Uterus (tissue), 4 donors: ENCODE measurements around the gene RGS7. TPM values are rescaled to one million over a fixed set of nuclear protein-coding genes. Genes with fewer than 3 reads are reported as not detected.
"Not testable (repeated sequence)": the region's sequence is repeated elsewhere in the genome, so short reads cannot be mapped to it uniquely, and the experiment has no call there.

Experiments
- DNase-seq, 2 donors: peaks; one replicate each; pipeline ENCODE4 v3.0.0-alpha.2; 2019 to 2020
- H3K27ac ChIP-seq, 2 donors: fragments of 200-600 bp; sonication (generic); 1 replicate in 1 of 2; 2 replicates in 1 of 2; pipeline ENCODE4 v1.5.1; 2016 to 2018
- H3K27me3 ChIP-seq, 2 donors: fragments of 200-600 bp; sonication (generic); one replicate each; pipeline ENCODE4 v1.5.1; 2018 to 2019; ENCODE audit warnings: control low read depth in 1 of 2
- H3K36me3 ChIP-seq, 2 donors: fragments of 200-600 bp; sonication (generic); one replicate each; pipeline ENCODE4 v1.5.1; 2019; ENCODE audit warnings: control low read depth in 1 of 2
- H3K4me1 ChIP-seq, 2 donors: fragments of 200-600 bp; sonication (generic); one replicate each; pipeline ENCODE4 v1.5.1; 2018 to 2019; ENCODE audit warnings: control low read depth in 1 of 2
- H3K4me3 ChIP-seq, 2 donors: fragments of 200-600 bp; sonication (generic); 1 replicate in 1 of 2; 2 replicates in 1 of 2; pipeline ENCODE4 v1.5.1; 2018 to 2019; ENCODE audit warnings: mild to moderate bottlenecking in 1 of 2
- H3K9me3 ChIP-seq, 2 donors: fragments of 200-600 bp; sonication (generic); one replicate each; pipeline ENCODE4 v1.5.1; 2019; ENCODE audit warnings: control low read depth in 1 of 2
- CTCF ChIP-seq, 4 experiments: fragments of 200-600 bp in 2 of 4; fragments of 450-650 bp in 2 of 4; sonication (generic) in 2 of 4; IDR thresholded peaks; one replicate each; pipeline ENCODE4 v1.5.1; 2016 to 2019; ENCODE audit warnings: antibody characterized with exemption in 4 of 4, mild to moderate bottlenecking in 2 of 4, moderate library complexity in 1 of 4
- POLR2A ChIP-seq, 2 donors: fragments of 450-650 bp; IDR thresholded peaks; one replicate each; pipeline ENCODE4 v1.6.1; 2016; ENCODE audit warnings: antibody characterized with exemption in 2 of 2, mild to moderate bottlenecking in 1 of 2, moderate library complexity in 1 of 2
- intact Hi-C: fragments of 100-400 bp; cut with DNase I; formaldehyde crosslinking; loops from one replicate; pipeline ENCODE4 v1.15.1; 2023; ENCODE audit warnings: low total_unique reads
- total RNA-seq, 4 donors: library from RNA; depleted of rRNA in 3 of 4; stranded (reverse); fragments of >200 nt in 3 of 4; gene quantifications; one replicate each; pipeline versions ENCODE4 v1.1.0 to v1.2.4, GENCODE V29; 2014 to 2023
- donor health status: DM: yes; HTN: yes; CAD: no.

RGS7 gene
- total RNA-seq, 4 donors from 2014 or later, result 0.62 TPM; not detected in 3

GRCh38 chr1:241156231-241156965 lies 200.6 kb downstream of the RGS7 start:
- no peak for TF ChIP-seq CTCF (IDR thresholded peaks at IDR 0.05)
- TF ChIP-seq POLR2A (IDR thresholded peaks at IDR 0.05), result no peak
- no peaks in the 10 kb centered on the region for H3K9me3 ChIP-seq
- DNase-seq, result no peak
- intact Hi-C loops, result no loop called here
- H3K4me1 ChIP-seq, result no peaks in the 10 kb centered on the region
- H3K27me3 ChIP-seq, result no peaks in the 10 kb centered on the region
- H3K36me3 ChIP-seq, result no peaks in the 10 kb centered on the region
- H3K27ac ChIP-seq, result no peak overlapping the region
- H3K4me3 ChIP-seq, result no peak overlapping the region

GRCh38 chr1:241145881-241146280 lies 211.1 kb downstream of the RGS7 start:
- intact Hi-C loops, result no loop called here
- Histone ChIP-seq H3K9me3 (no peaks in the 10 kb centered on the region), H3K27ac (no peak overlapping the region), H3K36me3 (no peaks in the 10 kb centered on the region), H3K4me1 (no peaks in the 10 kb centered on the region), H3K4me3 (no peak overlapping the region), H3K27me3 (no peaks in the 10 kb centered on the region)
- no peak for DNase-seq
- no peak for TF ChIP-seq CTCF (IDR thresholded peaks at IDR 0.05)

- DNase-seq, result no peak
- Histone ChIP-seq H3K4me3 (no peak overlapping the region), H3K4me1 (no peaks in the 10 kb centered on the region)
Measured at GRCh38 chr1:241143765-241144442, 213.1 kb downstream of the RGS7 start.

GRCh38 chr1:241142493-241142892 lies 214.5 kb downstream of the RGS7 start:
- TF ChIP-seq CTCF (IDR thresholded peaks at IDR 0.05) (no peak), POLR2A (IDR thresholded peaks at IDR 0.05) (no peak)
- Histone ChIP-seq H3K4me1 (no peaks in the 10 kb centered on the region), H3K27ac (no peak overlapping the region), H3K36me3 (no peaks in the 10 kb centered on the region), H3K27me3 (no peaks in the 10 kb centered on the region), H3K4me3 (no peak overlapping the region), H3K9me3 (no peaks in the 10 kb centered on the region)
- no peak for DNase-seq
- intact Hi-C loops, result no loop called here

More at GRCh38 chr1:241143765-241144442, 213.1 kb downstream of the RGS7 start:
- H3K27me3 ChIP-seq, result no peaks in the 10 kb centered on the region
- TF ChIP-seq CTCF (IDR thresholded peaks at IDR 0.05) (no peak), POLR2A (IDR thresholded peaks at IDR 0.05) (no peak)
- H3K27ac ChIP-seq, result no peak overlapping the region
- no peaks in the 10 kb centered on the region for H3K9me3 ChIP-seq
- H3K36me3 ChIP-seq, result no peaks in the 10 kb centered on the region
- intact Hi-C loops, result no loop called here

GRCh38 chr1:241141646-241142045 lies 215.4 kb downstream of the RGS7 start:
- H3K4me3 ChIP-seq, DNase-seq, H3K4me1 ChIP-seq, H3K27ac ChIP-seq, H3K36me3 ChIP-seq, H3K27me3 ChIP-seq, intact Hi-C loops, H3K9me3 ChIP-seq: not testable (repeated sequence)
